ENCODE measurements around the gene CDH3.

Gene CDH3

GRCh38 chr16:68659412-68660358 is 14.6 kb downstream of the CDH3 start:
- DNase-seq (ENCODE audit: low read depth), result no peak
- TF ChIP-seq CTCF (conservative IDR thresholded peaks at IDR 0.05; ENCODE audit: low read depth, low read length), result no peak
- no peak overlapping the region for H3K4me3 ChIP-seq (ENCODE audit: low read depth, low read length)

DNA sequence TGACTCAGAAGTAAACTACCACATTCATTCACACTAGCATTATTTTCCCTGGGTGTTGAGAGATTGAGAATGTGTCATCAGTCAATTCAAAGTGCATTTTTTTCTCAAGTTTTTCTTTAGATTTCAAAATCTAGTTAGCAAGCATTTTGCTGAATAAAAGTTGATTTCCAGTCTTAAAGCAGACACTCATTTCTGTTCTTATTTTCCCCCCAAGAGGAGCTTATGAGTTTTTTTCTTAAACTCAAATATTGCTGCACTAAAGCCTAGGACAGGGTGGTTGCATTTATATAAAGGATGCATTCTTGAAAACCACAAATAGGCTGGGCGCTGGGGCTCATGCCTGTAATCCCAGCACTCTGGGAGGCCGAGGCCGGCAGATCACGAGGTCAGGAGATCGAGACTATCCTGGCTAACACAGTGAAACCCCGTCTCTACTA is 15.3 kb downstream of the CDH3 start:
- peak; percentile 59 for DNase-seq (ENCODE audit: low read depth)
- TF ChIP-seq CTCF (conservative IDR thresholded peaks at IDR 0.05; ENCODE audit: low read depth, low read length), result no peak
- H3K4me3 ChIP-seq (ENCODE audit: low read depth, low read length), result no peak overlapping the region

DNA sequence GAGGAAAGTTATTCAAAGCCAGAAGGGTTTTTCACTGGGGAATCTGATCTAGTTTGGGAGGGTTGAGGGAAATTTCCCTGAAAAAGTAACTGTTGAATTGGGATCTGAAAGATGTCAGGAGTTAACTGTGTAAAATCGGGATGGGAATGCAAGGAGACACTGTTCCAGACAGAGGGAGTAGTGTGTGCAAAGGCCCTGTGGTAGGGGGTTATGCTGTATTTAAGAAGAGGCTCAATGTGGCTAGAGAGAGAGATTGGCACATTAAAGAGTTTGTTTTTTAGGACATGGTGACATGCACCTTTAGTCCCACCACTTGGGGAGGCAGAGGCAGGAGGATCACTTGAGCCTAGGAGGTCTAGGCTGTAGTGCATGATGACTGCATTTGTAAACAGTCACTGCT is 16.9 kb downstream of the CDH3 start:
- H3K4me3 ChIP-seq (ENCODE audit: low read depth, low read length), result no peak overlapping the region
- no peak for TF ChIP-seq CTCF (conservative IDR thresholded peaks at IDR 0.05; ENCODE audit: low read depth, low read length)
- no peak for DNase-seq (ENCODE audit: low read depth)

DNA sequence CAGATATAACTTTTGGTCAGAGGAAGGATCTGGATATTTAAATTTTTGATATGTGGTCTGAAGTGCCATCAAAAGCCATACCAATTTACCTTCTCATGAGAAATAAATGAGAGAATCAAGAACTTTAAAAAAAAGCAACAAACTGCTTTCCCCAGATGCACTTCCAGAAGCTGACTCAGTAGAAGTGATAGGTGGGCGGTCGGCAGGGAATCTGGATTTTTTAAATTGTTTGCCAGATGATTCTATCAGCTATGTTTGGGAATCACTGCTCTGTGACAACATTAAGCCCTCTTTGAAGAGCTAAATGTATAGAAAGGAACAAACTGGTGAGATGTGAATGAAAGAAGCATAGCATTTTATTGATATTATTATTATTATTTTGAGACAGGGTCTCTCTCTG is 19.2 kb downstream of the CDH3 start:
- H3K4me3 ChIP-seq (ENCODE audit: low read depth, low read length), result no peak overlapping the region
- no peak for TF ChIP-seq CTCF (conservative IDR thresholded peaks at IDR 0.05; ENCODE audit: low read depth, low read length)
- DNase-seq (ENCODE audit: low read depth), result no peak

- no peak overlapping the region for H3K4me3 ChIP-seq (ENCODE audit: low read depth, low read length)
- DNase-seq (ENCODE audit: low read depth), result no peak
- TF ChIP-seq CTCF (conservative IDR thresholded peaks at IDR 0.05; ENCODE audit: low read depth, low read length), result no peak
Measured at GRCh38 chr16:68665501-68665900, 20.4 kb downstream of the CDH3 start.

DNA sequence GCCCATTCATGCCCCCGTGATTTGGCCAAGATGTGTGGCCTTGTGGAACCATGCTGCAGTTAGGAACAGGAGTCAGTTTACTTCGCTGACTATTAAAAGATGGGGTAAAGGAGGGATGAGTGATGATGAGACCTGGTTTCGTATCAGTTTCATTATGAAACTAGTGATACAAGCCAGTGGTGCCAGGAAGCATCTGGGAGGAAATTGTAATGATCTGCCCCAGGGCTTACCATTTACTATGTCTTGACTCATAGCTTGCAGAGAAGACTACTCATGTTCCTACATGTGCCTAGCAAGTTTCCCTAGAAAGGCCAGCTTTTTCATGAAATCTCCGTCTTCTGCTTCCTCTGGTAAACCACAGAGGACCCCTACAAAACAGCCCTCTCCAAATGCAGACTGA is 23.2 kb downstream of the CDH3 start:
- DNase-seq (ENCODE audit: low read depth), result no peak
- no peak for TF ChIP-seq CTCF (conservative IDR thresholded peaks at IDR 0.05; ENCODE audit: low read depth, low read length)
- no peak overlapping the region for H3K4me3 ChIP-seq (ENCODE audit: low read depth, low read length)
